Liver (tissue), 9 donors: ENCODE measurements around the gene STX7. TPM values are rescaled to one million over a fixed set of nuclear protein-coding genes. Genes with fewer than 3 reads are reported as not detected.

Experiments
- DNase-seq: peaks from one replicate; pipeline ENCODE4 v3.0.0-alpha.2; 2017; ENCODE audit warnings: low spot score
- H3K27ac ChIP-seq, 2 donors: one replicate each; pipeline ENCODE4 v1.7.0; 2013; ENCODE audit warnings: inconsistent platforms in 2 of 2, low read length in 2 of 2, control low read depth in 1 of 2, low read depth in 1 of 2, mild to moderate bottlenecking in 1 of 2
- H3K27me3 ChIP-seq, 4 donors: one replicate each; pipeline versions ENCODE4 v1.6.1 to v1.7.0; 2013; ENCODE audit warnings: low read length in 3 of 4, inconsistent platforms in 1 of 4, mild to moderate bottlenecking in 1 of 4, moderate library complexity in 1 of 4; ENCODE audit not compliant: control insufficient read depth in 4 of 4, insufficient read depth in 4 of 4
- H3K36me3 ChIP-seq, 4 donors: one replicate each; pipeline versions ENCODE4 v1.6.1 to v1.7.0; 2013; ENCODE audit warnings: low read length in 3 of 4, mild to moderate bottlenecking in 3 of 4, low read depth in 1 of 4, moderate library complexity in 1 of 4; ENCODE audit not compliant: control insufficient read depth in 4 of 4, insufficient read depth in 3 of 4
- H3K4me1 ChIP-seq, 4 donors: one replicate each; pipeline versions ENCODE4 v1.6.1 to v1.7.0; 2013; ENCODE audit warnings: low read length in 3 of 4, mild to moderate bottlenecking in 3 of 4, moderate library complexity in 1 of 4; ENCODE audit not compliant: control insufficient read depth in 4 of 4, insufficient read depth in 4 of 4
- H3K4me3 ChIP-seq, 3 donors: one replicate each; pipeline versions ENCODE4 v1.6.1 to v1.7.0; 2013; ENCODE audit warnings: low read length in 3 of 3, control low read depth in 1 of 3, low read depth in 1 of 3, mild to moderate bottlenecking in 1 of 3
- H3K9ac ChIP-seq, 2 donors: one replicate each; pipeline ENCODE4 v1.7.0; 2013; ENCODE audit warnings: low read length in 2 of 2, mild to moderate bottlenecking in 2 of 2, moderate library complexity in 2 of 2, control low read depth in 1 of 2, low read depth in 1 of 2
- H3K9me3 ChIP-seq, 4 donors: one replicate each; pipeline versions ENCODE4 v1.6.1 to v1.7.0; 2013; ENCODE audit warnings: low read length in 3 of 4; ENCODE audit not compliant: control insufficient read depth in 4 of 4
- ATF3 ChIP-seq: IDR thresholded peaks from 2 replicates; pipeline ENCODE4 v1.6.1; 2016; ENCODE audit warnings: antibody characterized with exemption
- CTCF ChIP-seq: fragments of 150-350 bp; IDR thresholded peaks from 2 replicates; pipeline ENCODE4 v1.5.1; 2017; ENCODE audit warnings: improper control_type of control experiment, low read depth, low read length; ENCODE audit not compliant: missing input control
- EGR1 ChIP-seq, 2 donors: IDR thresholded peaks; 2 replicates each; pipeline ENCODE4 v1.6.1; 2016 to 2018; ENCODE audit warnings: antibody characterized with exemption in 2 of 2, low read depth in 2 of 2
- HNF4A ChIP-seq, 2 donors: conservative IDR thresholded peaks; 2 replicates each; pipeline ENCODE4 v1.6.1; 2016; ENCODE audit warnings: antibody characterized with exemption in 2 of 2, mild to moderate bottlenecking in 2 of 2
- HNF4G ChIP-seq: IDR thresholded peaks from 2 replicates; pipeline ENCODE4 v1.6.1; 2016; ENCODE audit warnings: antibody characterized with exemption
- MAX ChIP-seq: IDR thresholded peaks from 2 replicates; pipeline ENCODE4 v1.6.1; 2016; ENCODE audit warnings: antibody characterized with exemption
- NR2F2 ChIP-seq: IDR thresholded peaks from 2 replicates; pipeline ENCODE4 v1.6.1; 2016; ENCODE audit warnings: antibody characterized with exemption
- RXRA ChIP-seq, 2 donors: IDR thresholded peaks; 2 replicates each; pipeline ENCODE4 v1.6.1; 2017 to 2018; ENCODE audit warnings: antibody characterized with exemption in 2 of 2, mild to moderate bottlenecking in 1 of 2
- TAF1 ChIP-seq: conservative IDR thresholded peaks from 2 replicates; pipeline ENCODE4 v1.6.1; 2016; ENCODE audit warnings: antibody characterized with exemption, mild to moderate bottlenecking
- YY1 ChIP-seq: IDR thresholded peaks from 2 replicates; pipeline ENCODE4 v1.6.1; 2016; ENCODE audit warnings: antibody characterized with exemption, mild to moderate bottlenecking
- ZBTB33 ChIP-seq: IDR thresholded peaks from 2 replicates; pipeline ENCODE4 v1.6.1; 2016; ENCODE audit warnings: antibody characterized with exemption
- WGBS: extraction: QIAGEN DNeasy Blood & Tissue Kit; methylation state at CpG from one replicate; pipeline ENCODE4 v1.1.7; 2013; 5-methylcytosine and 5-hydroxymethylcytosine counted together
- polyA plus RNA-seq, 2 donors: library from polyadenylated mRNA; stranded (reverse) in 1 of 2; unstranded in 1 of 2; fragments of 200-250 nt in 1 of 2; fragments of >200 nt in 1 of 2; fragmentation: Nextera tagmentation in 1 of 2; extraction: Ambion mirVana in 1 of 2; gene quantifications; one replicate each; pipeline versions ENCODE4 v1.2.1 to v1.2.3, GENCODE V29; 2013 to 2015
- total RNA-seq, 2 donors: library from RNA; depleted of rRNA; stranded (reverse); fragments of >200 nt; gene quantifications; one replicate each; pipeline ENCODE4 v1.2.3, GENCODE V29; 2014
- donor health status: healthy.
- donor health status: healthy.
- donor health status: healthy.
- donor health status: healthy.
- donor health status: healthy.

Gene STX7
- total and polyA plus RNA-seq, 4 donors, result 7.5 to 20.0 (median 14.3) TPM

- no peak for TF ChIP-seq HNF4A (conservative IDR thresholded peaks at IDR 0.05)
- TF ChIP-seq RXRA (IDR thresholded peaks at IDR 0.05), result no peak
- no peak for TF ChIP-seq TAF1
- TF ChIP-seq YY1, result no peak
- no peak for TF ChIP-seq MAX
- no peak for TF ChIP-seq NR2F2
- TF ChIP-seq HNF4G, result no peak
- no peak for TF ChIP-seq ZBTB33
- DNase-seq, result no peak
- H3K4me3 ChIP-seq, result no peak overlapping the region
- no peaks in the 10 kb centered on the region for H3K27me3 ChIP-seq
- H3K9ac ChIP-seq, result no peak overlapping the region
- H3K4me1 ChIP-seq, result no peaks in the 10 kb centered on the region
- peaks cover 0 to 3% (median 0%) of the 10 kb centered on the region in 4 donors for H3K36me3 ChIP-seq
- H3K9me3 ChIP-seq, result no peaks in the 10 kb centered on the region
- H3K27ac ChIP-seq, result no peak overlapping the region
Measured at GRCh38 chr6:132481189-132481588, 31.7 kb downstream of the STX7 start.

- Histone ChIP-seq H3K27ac (no peak overlapping the region), H3K9ac (no peak overlapping the region), H3K27me3 (no peaks in the 10 kb centered on the region), H3K4me3 (no peak overlapping the region), H3K9me3 (no peaks in the 10 kb centered on the region), H3K4me1 (no peaks in the 10 kb centered on the region), H3K36me3 (peaks cover 0 to 3% (median 0%) of the 10 kb centered on the region in 4 donors)
- no peak for DNase-seq
- no peak for TF ChIP-seq YY1
- no peak for TF ChIP-seq RXRA (IDR thresholded peaks at IDR 0.05)
- no peak for TF ChIP-seq CTCF
- TF ChIP-seq ATF3, result no peak
- TF ChIP-seq TAF1, result no peak
- no peak for TF ChIP-seq MAX
- TF ChIP-seq EGR1 (IDR thresholded peaks at IDR 0.05; ENCODE audit: low read depth in 2 of 2), result no peak
- TF ChIP-seq ZBTB33, result no peak
- WGBS, result 97% methylated on average over 2 of the region's 2 CpGs
Measured at GRCh38 chr6:132479131-132479530, 33.8 kb downstream of the STX7 start.
